ENCODE data around the gene SPSB4.

The SPSB4 gene

DNA sequence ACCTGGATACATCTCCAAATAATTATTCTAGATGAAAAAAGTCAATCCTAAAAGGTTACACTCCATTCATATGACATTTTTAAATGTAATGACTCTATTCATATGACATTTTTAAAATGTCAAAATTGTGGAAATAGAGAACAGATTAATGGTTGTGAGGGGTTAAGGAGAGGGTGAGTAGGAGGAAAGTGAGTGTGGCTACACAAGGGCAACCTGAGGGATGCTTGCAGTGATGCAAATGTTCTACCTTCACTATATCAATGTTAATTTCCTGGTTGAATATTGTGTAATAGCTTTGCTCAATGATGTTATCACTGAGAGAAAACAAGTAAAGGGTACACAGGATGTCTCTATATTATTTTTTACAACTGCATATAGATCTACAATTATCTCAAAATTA lies 125.6 kb downstream of the SPSB4 start:
- Histone ChIP-seq H3K27ac (ENCODE audit: low read depth, low read length) (no peak overlapping the region), H3K9ac (ENCODE audit: low read depth, low read length) (no peak overlapping the region), H3K4me1 (ENCODE audit: insufficient read depth, low read length) (no peaks in the 10 kb centered on the region), H3K36me3 (ENCODE audit: insufficient read depth, low read length) (no peaks in the 10 kb centered on the region), H3K4me3 (ENCODE audit: low read length) (no peak overlapping the region), H3K27me3 (ENCODE audit: insufficient read depth, low read length) (no peaks in the 10 kb centered on the region), H3K9me3 (ENCODE audit: insufficient read depth, low read depth, low read length) (0 out of 2 replicates have a peak, but pooled peaks cover 4% of the 10 kb centered on the region)

DNA sequence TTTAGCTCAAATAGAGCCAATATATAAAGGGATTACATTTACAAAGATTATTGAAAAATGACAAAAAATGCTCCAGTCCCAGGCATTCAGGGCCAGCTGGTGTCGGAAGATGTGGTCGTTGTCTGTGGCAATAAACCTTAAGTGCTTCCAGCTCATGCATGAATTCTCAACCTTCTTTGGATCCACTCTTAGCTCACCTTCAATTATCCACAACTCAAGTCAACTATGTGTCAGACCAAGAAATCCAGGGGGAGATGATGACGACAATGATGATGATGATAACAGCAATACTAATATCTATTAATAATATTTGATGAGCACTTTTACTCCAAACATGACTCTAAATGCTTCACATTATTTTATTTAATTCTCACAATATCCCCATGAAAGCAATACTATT lies 126.9 kb downstream of the SPSB4 start:
- Histone ChIP-seq H3K9me3 (ENCODE audit: insufficient read depth, low read depth, low read length) (0 out of 2 replicates have a peak, but pooled peaks cover 4% of the 10 kb centered on the region), H3K4me1 (ENCODE audit: insufficient read depth, low read length) (no peaks in the 10 kb centered on the region), H3K27ac (ENCODE audit: low read depth, low read length) (no peak overlapping the region), H3K36me3 (ENCODE audit: insufficient read depth, low read length) (no peaks in the 10 kb centered on the region), H3K4me3 (ENCODE audit: low read length) (no peak overlapping the region), H3K27me3 (ENCODE audit: insufficient read depth, low read length) (no peaks in the 10 kb centered on the region), H3K9ac (ENCODE audit: low read depth, low read length) (no peak overlapping the region)
- WGBS: 91% methylated on average over 2 of the region's 3 CpGs

DNA sequence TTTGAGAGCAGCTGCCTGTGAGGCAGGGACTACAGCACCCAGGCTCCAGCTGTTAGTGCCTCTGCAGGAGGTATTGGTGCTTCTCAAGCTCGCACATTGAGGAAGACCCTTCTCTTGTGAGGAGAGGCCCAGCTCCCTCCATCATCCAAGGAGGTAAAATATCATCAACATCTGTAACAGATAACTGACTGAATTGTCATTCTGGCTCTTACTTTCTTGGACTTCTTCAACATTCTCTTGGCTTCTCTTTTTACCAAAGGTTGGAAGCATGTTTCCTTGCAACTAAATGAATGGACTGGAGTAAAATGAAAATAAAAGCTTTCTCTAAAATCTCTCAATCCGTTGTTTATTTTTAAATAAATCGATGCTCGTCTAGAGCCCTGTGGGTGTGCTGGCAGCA lies 127.4 kb downstream of the SPSB4 start:
- Histone ChIP-seq H3K4me1 (ENCODE audit: insufficient read depth, low read length) (no peaks in the 10 kb centered on the region), H3K9ac (ENCODE audit: low read depth, low read length) (no peak overlapping the region), H3K4me3 (ENCODE audit: low read length) (no peak overlapping the region), H3K36me3 (ENCODE audit: insufficient read depth, low read length) (no peaks in the 10 kb centered on the region), H3K9me3 (ENCODE audit: insufficient read depth, low read depth, low read length) (0 out of 2 replicates have a peak, but pooled peaks cover 4% of the 10 kb centered on the region), H3K27me3 (ENCODE audit: insufficient read depth, low read length) (no peaks in the 10 kb centered on the region), H3K27ac (ENCODE audit: low read depth, low read length) (no peak overlapping the region)
- 66% methylated on average over 4 of the region's 4 CpGs for WGBS

DNA sequence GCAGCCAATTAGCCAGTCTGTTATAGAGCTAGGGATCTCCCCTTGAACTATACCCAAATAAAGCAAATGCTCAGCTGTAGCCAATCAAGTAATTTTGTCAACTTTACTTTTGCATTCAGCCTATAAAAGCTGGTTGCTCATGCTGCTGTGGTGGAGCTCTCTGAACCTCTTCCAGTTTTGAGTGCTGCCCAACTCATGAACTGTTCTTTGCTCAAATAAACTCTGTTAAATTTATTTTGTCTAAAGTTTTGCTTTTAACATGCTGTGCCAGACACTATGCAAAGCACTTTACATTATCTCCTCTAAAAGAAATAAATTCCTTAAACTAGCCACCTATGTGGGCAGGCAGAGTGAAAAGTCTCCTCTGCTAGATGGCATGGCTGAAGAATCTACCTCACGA lies 128.8 kb downstream of the SPSB4 start:
- no peak overlapping the region for H3K4me3 ChIP-seq (ENCODE audit: low read length)
- H3K9ac ChIP-seq (ENCODE audit: low read depth, low read length): no peak overlapping the region
- 91% methylated on average over 1 of the region's 1 CpG for WGBS
- H3K27me3 ChIP-seq (ENCODE audit: insufficient read depth, low read length): no peaks in the 10 kb centered on the region
- no peaks in the 10 kb centered on the region for H3K36me3 ChIP-seq (ENCODE audit: insufficient read depth, low read length)
- no peak overlapping the region for H3K27ac ChIP-seq (ENCODE audit: low read depth, low read length)
- 0 out of 2 replicates have a peak, but pooled peaks cover 4% of the 10 kb centered on the region for H3K9me3 ChIP-seq (ENCODE audit: insufficient read depth, low read depth, low read length)
- H3K4me1 ChIP-seq (ENCODE audit: insufficient read depth, low read length): no peaks in the 10 kb centered on the region

DNA sequence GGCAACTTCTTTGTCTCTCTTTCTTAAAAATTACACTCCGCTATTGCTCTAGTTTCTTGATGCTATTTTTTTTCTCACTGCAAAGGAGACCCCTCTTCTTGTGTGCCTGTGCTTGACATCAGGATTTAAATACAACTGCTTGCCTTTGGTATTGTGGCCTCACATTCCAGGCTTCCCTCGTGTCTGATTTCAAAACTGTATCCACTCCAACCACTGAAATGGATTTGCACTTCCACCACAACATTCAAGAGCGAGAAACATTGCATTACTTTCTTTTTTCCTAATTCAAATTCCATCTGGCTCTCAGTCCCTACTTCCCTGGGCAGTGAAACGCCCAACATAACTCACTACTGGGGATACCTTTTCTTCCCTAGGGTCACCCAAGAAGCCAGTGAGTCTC lies 130.0 kb downstream of the SPSB4 start:
- WGBS: 91% methylated on average over 4 of the region's 4 CpGs
- no peak overlapping the region for H3K9ac ChIP-seq (ENCODE audit: low read depth, low read length)
- no peak overlapping the region for H3K4me3 ChIP-seq (ENCODE audit: low read length)
- H3K9me3 ChIP-seq (ENCODE audit: insufficient read depth, low read depth, low read length): 0 out of 2 replicates have a peak, but pooled peaks cover 4% of the 10 kb centered on the region
- H3K27ac ChIP-seq (ENCODE audit: low read depth, low read length): no peak overlapping the region
- no peaks in the 10 kb centered on the region for H3K4me1 ChIP-seq (ENCODE audit: insufficient read depth, low read length)
- no peaks in the 10 kb centered on the region for H3K36me3 ChIP-seq (ENCODE audit: insufficient read depth, low read length)
- H3K27me3 ChIP-seq (ENCODE audit: insufficient read depth, low read length): no peaks in the 10 kb centered on the region

DNA sequence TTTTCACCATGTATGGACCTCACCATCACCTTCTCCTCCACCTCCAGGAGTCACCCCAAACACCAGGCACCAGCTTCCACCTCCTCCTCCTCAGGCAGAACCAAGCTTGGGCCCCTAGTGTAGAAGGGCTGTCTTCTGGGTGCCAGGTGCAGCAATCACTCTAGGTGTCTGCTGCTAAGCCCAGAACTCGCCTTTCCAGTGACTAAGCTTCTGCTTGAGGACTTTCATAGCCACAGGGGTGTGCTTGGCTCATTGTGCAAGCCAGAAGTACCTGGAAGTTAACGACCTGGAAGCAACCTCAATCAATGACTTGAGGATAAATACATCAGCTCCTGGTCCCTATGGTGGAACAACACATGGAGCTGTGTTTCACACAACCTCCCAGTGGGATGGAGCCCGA lies 130.7 kb downstream of the SPSB4 start:
- H3K9me3 ChIP-seq (ENCODE audit: insufficient read depth, low read depth, low read length): 0 out of 2 replicates have a peak, but pooled peaks cover 4% of the 10 kb centered on the region

DNA sequence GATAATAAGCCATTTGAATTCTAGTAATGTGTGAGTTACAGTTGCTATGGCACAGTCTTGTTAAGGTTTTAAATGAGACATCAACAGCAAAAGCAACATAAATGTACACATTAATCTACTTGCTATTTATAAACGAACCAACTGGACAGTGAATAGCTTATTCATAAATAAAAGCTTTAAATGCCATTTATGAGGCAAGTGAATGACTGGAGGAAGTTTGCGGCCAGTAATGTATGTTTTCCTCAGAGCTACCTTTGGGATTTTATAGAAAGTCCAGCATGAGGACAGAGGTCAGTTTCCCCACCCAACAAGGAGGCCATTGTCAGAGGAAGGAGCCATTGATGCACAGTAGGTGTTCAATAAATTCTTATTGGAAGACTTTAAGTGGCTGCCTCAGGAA lies 132.5 kb downstream of the SPSB4 start:
- WGBS: 0% methylated on average over 1 of the region's 2 CpGs
- H3K36me3 ChIP-seq (ENCODE audit: insufficient read depth, low read length): no peaks in the 10 kb centered on the region
- no peak overlapping the region for H3K4me3 ChIP-seq (ENCODE audit: low read length)

More for the DNA sequence above, 130.7 kb downstream of the SPSB4 start:
- 86% methylated on average over 3 of the region's 3 CpGs for WGBS
- H3K27me3 ChIP-seq (ENCODE audit: insufficient read depth, low read length): no peaks in the 10 kb centered on the region
- H3K4me1 ChIP-seq (ENCODE audit: insufficient read depth, low read length): no peaks in the 10 kb centered on the region
- H3K4me3 ChIP-seq (ENCODE audit: low read length): no peak overlapping the region
- H3K36me3 ChIP-seq (ENCODE audit: insufficient read depth, low read length): no peaks in the 10 kb centered on the region
- no peak overlapping the region for H3K9ac ChIP-seq (ENCODE audit: low read depth, low read length)
- no peak overlapping the region for H3K27ac ChIP-seq (ENCODE audit: low read depth, low read length)

DNA sequence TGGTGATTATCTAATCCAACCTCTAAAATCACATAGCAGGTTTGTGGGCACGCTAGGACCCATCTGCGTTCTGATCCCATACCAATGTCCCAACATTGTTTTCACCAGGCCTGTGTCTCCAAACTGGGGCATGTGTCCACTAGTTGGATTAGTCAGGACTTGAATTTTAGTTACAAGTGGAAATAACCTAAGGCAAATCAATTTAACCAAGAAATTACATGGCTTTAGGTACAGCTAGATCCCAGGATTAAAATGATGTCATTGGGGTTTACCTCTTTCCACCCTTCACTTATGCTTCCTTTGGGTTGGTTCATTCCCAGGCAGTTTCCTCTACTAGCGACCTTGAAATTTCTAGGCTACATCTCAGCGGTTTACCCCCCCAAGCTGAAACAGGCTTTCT lies 133.3 kb downstream of the SPSB4 start:
- Histone ChIP-seq H3K27me3 (ENCODE audit: insufficient read depth, low read length) (no peaks in the 10 kb centered on the region), H3K4me1 (ENCODE audit: insufficient read depth, low read length) (no peaks in the 10 kb centered on the region), H3K27ac (ENCODE audit: low read depth, low read length) (no peak overlapping the region), H3K9me3 (ENCODE audit: insufficient read depth, low read depth, low read length) (0 out of 2 replicates have a peak, but pooled peaks cover 4% of the 10 kb centered on the region), H3K9ac (ENCODE audit: low read depth, low read length) (no peak overlapping the region), H3K4me3 (ENCODE audit: low read length) (no peak overlapping the region), H3K36me3 (ENCODE audit: insufficient read depth, low read length) (no peaks in the 10 kb centered on the region)
- WGBS: 69% methylated on average over 4 of the region's 4 CpGs

More for the DNA sequence above, 132.5 kb downstream of the SPSB4 start:
- 0 out of 2 replicates have a peak, but pooled peaks cover 4% of the 10 kb centered on the region for H3K9me3 ChIP-seq (ENCODE audit: insufficient read depth, low read depth, low read length)
- no peaks in the 10 kb centered on the region for H3K27me3 ChIP-seq (ENCODE audit: insufficient read depth, low read length)
- no peak overlapping the region for H3K27ac ChIP-seq (ENCODE audit: low read depth, low read length)
- no peak overlapping the region for H3K9ac ChIP-seq (ENCODE audit: low read depth, low read length)
- H3K4me1 ChIP-seq (ENCODE audit: insufficient read depth, low read length): no peaks in the 10 kb centered on the region

DNA sequence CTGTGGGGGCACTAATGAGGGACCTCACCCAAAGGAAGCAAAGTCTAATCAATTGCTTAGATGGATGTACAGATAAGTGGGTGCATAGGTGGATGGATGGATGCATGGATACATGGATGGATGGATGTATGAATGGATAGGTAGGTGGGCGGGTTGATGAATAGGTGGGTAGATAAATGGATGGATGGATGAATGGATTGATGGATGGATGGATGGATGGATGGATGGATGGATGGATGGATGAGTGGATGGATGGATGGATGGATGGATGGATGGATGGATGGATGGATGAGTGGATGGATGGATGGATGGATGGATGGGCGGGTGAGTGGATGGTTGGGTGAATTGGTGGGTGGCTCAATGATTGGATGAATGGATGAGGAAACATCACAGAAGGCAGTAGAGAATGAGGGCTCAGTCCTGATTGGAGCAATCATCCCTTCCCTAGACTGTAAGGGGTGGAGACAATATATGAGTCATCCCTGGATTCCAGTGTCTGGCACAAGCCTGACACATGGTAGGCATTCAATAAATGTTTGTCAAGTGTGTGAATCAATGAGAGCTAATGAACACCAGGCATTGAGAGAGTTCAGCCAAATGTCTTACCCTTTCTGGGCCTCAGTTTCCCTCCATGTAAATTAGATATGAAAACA lies 140.1 kb downstream of the SPSB4 start:
- Histone ChIP-seq H3K9me3 (ENCODE audit: insufficient read depth, low read depth, low read length) (no peaks in the 10 kb centered on the region), H3K27me3 (ENCODE audit: insufficient read depth, low read length) (no peaks in the 10 kb centered on the region), H3K4me1 (ENCODE audit: insufficient read depth, low read length) (no peaks in the 10 kb centered on the region), H3K36me3 (ENCODE audit: insufficient read depth, low read length) (no peaks in the 10 kb centered on the region), H3K4me3 (ENCODE audit: low read length) (no peak overlapping the region), H3K27ac (ENCODE audit: low read depth, low read length) (no peak overlapping the region), H3K9ac (ENCODE audit: low read depth, low read length) (no peak overlapping the region)
- WGBS: 94% methylated on average over 2 of the region's 2 CpGs

DNA sequence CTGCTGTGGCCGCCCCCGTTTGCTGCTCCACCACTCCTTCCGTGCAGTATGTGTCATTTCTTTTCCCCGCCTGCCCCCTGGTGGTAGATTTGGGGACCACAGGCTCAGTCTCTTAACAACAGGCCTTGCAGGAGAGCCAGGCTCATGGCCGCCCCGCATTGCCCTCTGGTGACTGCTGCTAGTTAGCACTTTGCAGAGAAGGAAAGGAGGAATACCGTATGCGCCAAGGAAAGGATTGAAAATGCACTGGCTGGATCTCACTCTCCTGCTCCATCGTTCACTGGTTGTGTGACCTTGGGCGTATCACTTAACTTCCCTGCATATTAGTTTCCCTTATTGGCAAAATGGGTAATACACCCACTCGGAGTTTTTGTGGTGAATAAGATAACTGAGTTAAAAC lies 141.2 kb downstream of the SPSB4 start:
- no peak overlapping the region for H3K27ac ChIP-seq (ENCODE audit: low read depth, low read length)
- WGBS: 15% methylated on average over 10 of the region's 11 CpGs
- H3K36me3 ChIP-seq (ENCODE audit: insufficient read depth, low read length): no peaks in the 10 kb centered on the region
- H3K4me3 ChIP-seq (ENCODE audit: low read length): no peak overlapping the region
- H3K9me3 ChIP-seq (ENCODE audit: insufficient read depth, low read depth, low read length): no peaks in the 10 kb centered on the region
- no peaks in the 10 kb centered on the region for H3K4me1 ChIP-seq (ENCODE audit: insufficient read depth, low read length)
- H3K9ac ChIP-seq (ENCODE audit: low read depth, low read length): no peak overlapping the region
- no peaks in the 10 kb centered on the region for H3K27me3 ChIP-seq (ENCODE audit: insufficient read depth, low read length)

DNA sequence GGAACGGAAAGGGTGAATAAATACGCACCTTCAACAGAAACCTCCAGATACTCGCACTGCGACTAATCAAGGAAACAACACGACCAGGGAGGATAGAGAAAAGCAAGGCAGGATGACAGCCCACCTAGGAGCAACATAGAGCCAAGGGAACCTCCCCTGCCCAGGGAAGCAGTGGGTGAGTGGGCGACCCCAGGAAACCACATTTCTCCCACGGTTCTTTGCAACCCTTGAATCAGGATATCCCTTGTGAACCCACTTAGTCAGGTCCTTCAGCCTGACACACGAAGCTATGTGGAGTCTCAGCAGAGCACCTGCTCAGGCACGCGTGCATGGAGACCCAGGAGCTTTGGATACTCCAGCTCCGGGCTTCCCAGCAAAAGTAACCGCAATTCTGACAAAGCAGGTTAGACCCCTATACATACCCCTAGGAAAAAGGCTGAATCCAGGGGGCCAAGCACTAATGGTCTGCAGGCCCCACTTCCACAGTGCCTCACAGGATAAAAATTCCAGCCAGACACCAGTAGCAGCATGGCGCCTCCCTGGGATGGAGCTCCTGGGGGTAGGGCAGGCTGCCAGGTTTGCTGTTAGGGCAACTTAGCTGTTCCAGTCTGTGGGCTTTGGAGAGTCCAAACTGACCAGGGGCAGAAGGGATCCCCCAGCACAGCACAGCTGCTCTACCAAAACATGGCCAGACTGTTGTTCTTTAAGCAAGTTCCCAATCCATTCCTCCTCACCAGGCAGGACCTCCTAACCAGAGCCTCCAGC lies 142.1 kb downstream of the SPSB4 start:
- Histone ChIP-seq H3K4me3 (ENCODE audit: low read length) (no peak overlapping the region), H3K4me1 (ENCODE audit: insufficient read depth, low read length) (no peaks in the 10 kb centered on the region), H3K9me3 (ENCODE audit: insufficient read depth, low read depth, low read length) (no peaks in the 10 kb centered on the region), H3K27me3 (ENCODE audit: insufficient read depth, low read length) (no peaks in the 10 kb centered on the region), H3K36me3 (ENCODE audit: insufficient read depth, low read length) (no peaks in the 10 kb centered on the region), H3K27ac (ENCODE audit: low read depth, low read length) (no peak overlapping the region), H3K9ac (ENCODE audit: low read depth, low read length) (no peak overlapping the region)
- 87% methylated on average over 13 of the region's 13 CpGs for WGBS

Data from HUES64 (cell line).